ENCODE results near the gene HOXC4. TPM values are rescaled to one million over a fixed set of nuclear protein-coding genes. Genes with fewer than 3 reads are reported as not detected.
"Not testable (repeated sequence)": the region's sequence is repeated elsewhere in the genome, so short reads cannot be mapped to it uniquely, and the experiment has no call there.

Gene HOXC4
- total RNA-seq, 5 donors from 2014 or later (not counting 1 experiment from before 2014, with no cell fraction given), result 0.36 to 1.4 (median 0.61) TPM

- H3K27me3 Mint-ChIP-seq, result peaks cover 40 to 42% of the 10 kb centered on the region in 2 donors
These were observed 45.0 kb downstream of the HOXC4 start for GRCh38 chr12:54098644-54099043.

DNA sequence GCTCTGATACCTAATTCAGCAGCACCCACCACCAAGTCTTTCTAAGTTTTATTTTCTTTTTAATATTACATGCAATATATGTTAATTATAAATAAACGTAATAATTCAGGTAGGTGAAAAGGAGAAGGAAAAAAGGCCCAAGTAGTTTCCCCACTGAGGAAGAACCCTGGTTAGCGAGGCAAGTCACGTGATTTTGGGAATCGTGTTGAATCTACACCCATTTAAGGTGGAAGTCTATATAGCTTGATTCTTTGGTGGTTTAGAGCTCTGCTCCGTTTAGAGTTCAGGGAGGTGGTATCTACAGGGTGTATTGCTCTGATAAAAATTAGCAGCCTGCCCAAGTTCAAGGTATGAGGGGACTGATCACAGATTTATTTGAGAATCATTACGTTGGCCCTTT is 47.0 kb downstream of the HOXC4 start:
- H3K4me1 Mint-ChIP-seq; CTCF ChIA-PET; POLR2A ChIA-PET; H3K4me1 ChIP-seq (ENCODE audit: control insufficient read depth in 1 of 2, extremely low read depth in 1 of 2, insufficient read depth in 2 of 2, low read length in 2 of 2); H3K9me3 ChIP-seq; H3K36me3 Mint-ChIP-seq; H3K4me3 ChIP-seq (ENCODE audit: control insufficient read depth in 1 of 2, extremely low read depth in 1 of 2, low read length in 1 of 2); H3K4me3 Mint-ChIP-seq; H3K9me3 Mint-ChIP-seq; H3K27ac ChIP-seq (ENCODE audit: low read length); H3K27ac Mint-ChIP-seq; H3K36me3 ChIP-seq (ENCODE audit: control insufficient read depth in 2 of 2, extremely low read depth in 1 of 2, insufficient read depth in 1 of 2, low read length in 1 of 2); DNase-seq; ATAC-seq (replicated peaks in 1 of 4): not testable (repeated sequence)
- WGBS (ENCODE audit: insufficient coverage), result 56% methylated on average over 4 of the region's 6 CpGs
- peaks cover 42 to 45% of the 10 kb centered on the region in 2 donors for H3K27me3 Mint-ChIP-seq
- H3K27me3 ChIP-seq (replicated peaks in 1 of 2; ENCODE audit: control insufficient read depth in 2 of 2, extremely low read depth in 1 of 2, insufficient read depth in 2 of 2, low read length in 1 of 2), result peaks cover 4 to 10% of the 10 kb centered on the region in 2 experiments

More at GRCh38 chr12:54098644-54099043, 45.0 kb downstream of the HOXC4 start:
- DNase-seq; H3K9me3 Mint-ChIP-seq; ATAC-seq (replicated peaks in 1 of 4); H3K4me3 ChIP-seq (ENCODE audit: control insufficient read depth in 1 of 2, extremely low read depth in 1 of 2, low read length in 1 of 2); H3K27ac ChIP-seq (ENCODE audit: low read length); CTCF ChIA-PET; H3K27ac Mint-ChIP-seq; H3K4me1 Mint-ChIP-seq; H3K4me1 ChIP-seq (ENCODE audit: control insufficient read depth in 1 of 2, extremely low read depth in 1 of 2, insufficient read depth in 2 of 2, low read length in 2 of 2); H3K9me3 ChIP-seq; H3K36me3 Mint-ChIP-seq; H3K4me3 Mint-ChIP-seq; H3K36me3 ChIP-seq (ENCODE audit: control insufficient read depth in 2 of 2, extremely low read depth in 1 of 2, insufficient read depth in 1 of 2, low read length in 1 of 2): not testable (repeated sequence)
- peaks cover 4 to 10% of the 10 kb centered on the region in 2 experiments for H3K27me3 ChIP-seq (replicated peaks in 1 of 2; ENCODE audit: control insufficient read depth in 2 of 2, extremely low read depth in 1 of 2, insufficient read depth in 2 of 2, low read length in 1 of 2)
- POLR2A ChIA-PET, result interaction anchor here in 1 of 2 donors (0.7 kb wide), 1 partner anchor 20 kb away, joined by 4 read pairs; no protein-coding TSS in a partner anchor
- WGBS (ENCODE audit: insufficient coverage), result no CpG with 5 or more reads among the region's 2 CpGs

- H3K4me3 Mint-ChIP-seq; H3K36me3 Mint-ChIP-seq; CTCF ChIA-PET; H3K4me3 ChIP-seq (ENCODE audit: control insufficient read depth in 1 of 2, extremely low read depth in 1 of 2, low read length in 1 of 2); H3K9me3 ChIP-seq; ATAC-seq (replicated peaks in 1 of 4); H3K27ac Mint-ChIP-seq; H3K27ac ChIP-seq (ENCODE audit: low read length); DNase-seq; H3K4me1 Mint-ChIP-seq; H3K9me3 Mint-ChIP-seq; POLR2A ChIA-PET; H3K4me1 ChIP-seq (ENCODE audit: control insufficient read depth in 1 of 2, extremely low read depth in 1 of 2, insufficient read depth in 2 of 2, low read length in 2 of 2); H3K36me3 ChIP-seq (ENCODE audit: control insufficient read depth in 2 of 2, extremely low read depth in 1 of 2, insufficient read depth in 1 of 2, low read length in 1 of 2): not testable (repeated sequence)
- 90% methylated on average over 5 of the region's 6 CpGs for WGBS (ENCODE audit: insufficient coverage)
- H3K27me3 Mint-ChIP-seq, result peaks cover 49 to 50% of the 10 kb centered on the region in 2 donors
- peaks cover 6 to 20% of the 10 kb centered on the region in 2 experiments for H3K27me3 ChIP-seq (replicated peaks in 1 of 2; ENCODE audit: control insufficient read depth in 2 of 2, extremely low read depth in 1 of 2, insufficient read depth in 2 of 2, low read length in 1 of 2)
These were observed 48.6 kb downstream of the HOXC4 start for GRCh38 chr12:54102223-54102622.

- H3K9me3 ChIP-seq; H3K9me3 Mint-ChIP-seq; H3K36me3 ChIP-seq (ENCODE audit: control insufficient read depth in 2 of 2, extremely low read depth in 1 of 2, insufficient read depth in 1 of 2, low read length in 1 of 2); H3K36me3 Mint-ChIP-seq; DNase-seq; POLR2A ChIA-PET; H3K4me1 ChIP-seq (ENCODE audit: control insufficient read depth in 1 of 2, extremely low read depth in 1 of 2, insufficient read depth in 2 of 2, low read length in 2 of 2); ATAC-seq (replicated peaks in 1 of 4); H3K4me1 Mint-ChIP-seq; CTCF ChIA-PET; H3K4me3 Mint-ChIP-seq; H3K4me3 ChIP-seq (ENCODE audit: control insufficient read depth in 1 of 2, extremely low read depth in 1 of 2, low read length in 1 of 2); H3K27ac Mint-ChIP-seq; H3K27ac ChIP-seq (ENCODE audit: low read length): not testable (repeated sequence)
- peaks cover 57 to 66% of the 10 kb centered on the region in 2 donors for H3K27me3 Mint-ChIP-seq
- no CpG with 5 or more reads among the region's 1 CpG for WGBS (ENCODE audit: insufficient coverage)
- peaks cover 5 to 25% of the 10 kb centered on the region in 2 experiments for H3K27me3 ChIP-seq (replicated peaks in 1 of 2; ENCODE audit: control insufficient read depth in 2 of 2, extremely low read depth in 1 of 2, insufficient read depth in 2 of 2, low read length in 1 of 2)
These were observed 50.2 kb downstream of the HOXC4 start for GRCh38 chr12:54103827-54104226.

Other genes with a start within 250 kb of the HOXC4 start
- under 1 TPM in 1 of 5 donors, not detected in 4; 0.12 TPM for gene HOXC13, start 115.0 kb upstream of the HOXC4 start, total RNA-seq
- not detected for gene HOXC12, start 98.9 kb upstream of the HOXC4 start, total RNA-seq
- gene HOXC11, start 80.7 kb upstream of the HOXC4 start, total RNA-seq, result not detected
- gene HOTAIR, start 78.9 kb upstream of the HOXC4 start, total RNA-seq, result not detected
- gene HOXC10, start 68.7 kb upstream of the HOXC4 start, total RNA-seq, result under 1 TPM in 1 of 5 donors, not detected in 4; 0.30 TPM
- gene HOXC9, start 53.7 kb upstream of the HOXC4 start, total RNA-seq, result not detected
- gene HOXC8, start 44.9 kb upstream of the HOXC4 start, total RNA-seq, result not detected
- gene HOXC6, start 25.4 kb upstream of the HOXC4 start, total RNA-seq, result not detected
- not detected for gene HOXC5, start 20.8 kb upstream of the HOXC4 start, total RNA-seq
- 10 to 100 TPM; 12.5 to 31.5 (median 23.9) TPM for gene SMUG1, start 135.2 kb downstream of the HOXC4 start, total RNA-seq
- 10 to 100 TPM; 43.8 to 54.5 (median 47.1) TPM for gene CBX5, start 226.3 kb downstream of the HOXC4 start, total RNA-seq
- 1,000 to 10,000 TPM; 1,133 to 1,642 (median 1,239) TPM for gene HNRNPA1, start 226.9 kb downstream of the HOXC4 start, total RNA-seq
- 1 to 10 TPM in 2 of 5 donors, under 1 TPM in 3; 0.58 to 1.5 (median 0.95) TPM for gene NFE2, start 247.2 kb downstream of the HOXC4 start, total RNA-seq

Measured in T-cell (primary cell).